ENCODE measurements around the gene SLC2A1. TPM values are rescaled to one million over a fixed set of nuclear protein-coding genes. Genes with fewer than 3 reads are reported as not detected.

The SLC2A1 gene
- total RNA-seq, 1 experiment from 2014 or later = 245 TPM

DNA sequence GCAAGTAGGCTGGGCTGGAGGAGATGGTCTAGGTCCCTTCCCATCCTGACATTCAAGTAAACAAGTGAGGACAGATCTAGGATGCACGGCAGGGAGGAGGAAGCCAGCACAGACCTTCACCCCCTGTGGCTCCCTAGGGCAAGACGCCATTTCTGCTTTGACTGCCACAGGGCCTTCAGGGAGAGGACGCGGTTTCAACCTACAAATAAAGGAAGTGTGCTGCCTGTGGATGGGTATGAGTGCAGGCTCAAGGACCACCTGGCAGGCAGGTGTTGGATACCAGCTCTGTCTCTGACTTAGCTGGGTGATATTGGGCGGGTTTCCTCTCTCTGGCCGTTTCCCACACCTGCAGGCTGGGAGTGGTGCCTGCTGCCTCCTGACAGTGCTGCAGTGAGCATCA is 16.2 kb downstream of the SLC2A1 start:
- peaks cover 46% of the 10 kb centered on the region for H3K36me3 ChIP-seq (ENCODE audit: low read depth, low read length)
- H4K20me1 ChIP-seq (ENCODE audit: low read length) = no peaks in the 10 kb centered on the region
- H3K4me3 ChIP-seq (ENCODE audit: low read length) = peak overlapping the region; percentile 13; the same call in 1 of the 2 replicates
- H3K4me2 ChIP-seq (ENCODE audit: low read length) = peak overlapping the region; percentile 63
- no peaks in the 10 kb centered on the region for H3K27me3 ChIP-seq (ENCODE audit: low read length)
- peak overlapping the region; percentile 99 for H3K27ac ChIP-seq (ENCODE audit: low read length)
- ATAC-seq (no peak), DNase-seq (no peak)
- H3K9me3 ChIP-seq (ENCODE audit: low read length) = no peaks in the 10 kb centered on the region
- H2AFZ ChIP-seq (ENCODE audit: low read length) = no peak overlapping the region
- peak overlapping the region; percentile 83 for H3K9ac ChIP-seq (ENCODE audit: low read length)
- peaks cover 16% of the 10 kb centered on the region for H3F3A ChIP-seq (ENCODE audit: low read length, unreplicated experiment)
- BruUV-seq (replicated peaks) = no TSS peak
- TF ChIP-seq, protein P1, sequence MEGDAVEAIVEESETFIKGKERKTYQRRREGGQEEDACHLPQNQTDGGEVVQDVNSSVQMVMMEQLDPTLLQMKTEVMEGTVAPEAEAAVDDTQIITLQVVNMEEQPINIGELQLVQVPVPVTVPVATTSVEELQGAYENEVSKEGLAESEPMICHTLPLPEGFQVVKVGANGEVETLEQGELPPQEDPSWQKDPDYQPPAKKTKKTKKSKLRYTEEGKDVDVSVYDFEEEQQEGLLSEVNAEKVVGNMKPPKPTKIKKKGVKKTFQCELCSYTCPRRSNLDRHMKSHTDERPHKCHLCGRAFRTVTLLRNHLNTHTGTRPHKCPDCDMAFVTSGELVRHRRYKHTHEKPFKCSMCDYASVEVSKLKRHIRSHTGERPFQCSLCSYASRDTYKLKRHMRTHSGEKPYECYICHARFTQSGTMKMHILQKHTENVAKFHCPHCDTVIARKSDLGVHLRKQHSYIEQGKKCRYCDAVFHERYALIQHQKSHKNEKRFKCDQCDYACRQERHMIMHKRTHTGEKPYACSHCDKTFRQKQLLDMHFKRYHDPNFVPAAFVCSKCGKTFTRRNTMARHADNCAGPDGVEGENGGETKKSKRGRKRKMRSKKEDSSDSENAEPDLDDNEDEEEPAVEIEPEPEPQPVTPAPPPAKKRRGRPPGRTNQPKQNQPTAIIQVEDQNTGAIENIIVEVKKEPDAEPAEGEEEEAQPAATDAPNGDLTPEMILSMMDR (conservative IDR thresholded peaks at IDR 0.05; ENCODE audit: low read depth, low read length) = no peak
- TF ChIP-seq EZH2 (IDR thresholded peaks at IDR 0.05; ENCODE audit: low read length, unreplicated experiment) = no peak
- TF ChIP-seq EZH2phosphoT487 (IDR thresholded peaks at IDR 0.05; ENCODE audit: borderline replicate concordance, low read length) = no peak
- no peaks in the 10 kb centered on the region for H3K9me2 ChIP-seq (replicated peaks; ENCODE audit: low read length)
- peaks cover 65% of the 10 kb centered on the region for H3K79me2 ChIP-seq (ENCODE audit: low read length)
- ChIA-PET CTCF (no interaction called here), POLR2A (ENCODE audit: unreplicated experiment) (no interaction called here)
- peaks cover 99% of the 10 kb centered on the region for H3K4me1 ChIP-seq (ENCODE audit: insufficient read depth, low read length)
- intact Hi-C loops (cut with micrococcal nuclease) = no loop called here

DNA sequence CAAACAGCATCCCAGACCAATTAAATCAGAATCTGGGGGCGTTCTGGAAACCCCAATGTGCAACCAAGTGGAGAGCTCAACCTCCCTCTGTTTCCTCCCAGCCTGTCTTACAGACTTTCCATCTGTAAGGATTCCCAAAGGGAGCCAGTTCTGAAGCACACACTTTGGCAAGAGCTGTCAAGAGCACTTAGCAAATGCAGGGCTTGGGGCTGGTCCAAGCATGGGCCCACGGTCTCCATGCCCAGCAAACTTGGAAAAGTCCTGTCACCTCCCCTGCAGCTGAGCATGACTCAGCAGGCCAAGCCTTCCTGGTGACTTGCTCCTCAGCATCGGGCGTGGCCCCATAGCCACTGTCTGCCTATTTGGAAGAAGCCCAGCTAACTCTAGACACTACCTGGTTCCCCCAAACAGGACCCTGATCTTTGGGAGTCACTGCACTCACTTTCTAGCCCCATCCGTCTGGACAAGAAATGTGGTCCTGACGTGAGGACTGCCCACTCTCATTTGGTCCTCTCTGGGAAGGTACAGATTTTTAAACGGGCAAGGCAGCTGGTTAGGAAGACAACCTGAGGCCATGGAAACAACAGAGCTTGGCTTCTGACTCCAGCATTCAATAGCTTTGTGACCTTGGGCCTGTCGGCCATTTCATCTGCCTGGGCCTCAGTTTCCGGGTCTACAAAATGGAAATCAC is 16.9 kb downstream of the SLC2A1 start:
- no peak for TF ChIP-seq EZH2phosphoT487 (IDR thresholded peaks at IDR 0.05; ENCODE audit: borderline replicate concordance, low read length)
- TF ChIP-seq, protein P1 (conservative IDR thresholded peaks at IDR 0.05; ENCODE audit: low read depth, low read length) = no peak
- TF ChIP-seq EZH2 (IDR thresholded peaks at IDR 0.05; ENCODE audit: low read length, unreplicated experiment) = no peak
- CTCF ChIA-PET = interaction anchor here (0.6 to 1.3 kb wide), 3 partner anchors 19 to 132 kb away, joined by 4 to 13 read pairs (median 5); no protein-coding TSS in a partner anchor

More for the DNA sequence above, 16.9 kb downstream of the SLC2A1 start:
- H3K4me2 ChIP-seq (ENCODE audit: low read length) = peak overlapping the region; percentile 66
- ATAC-seq (peak; percentile 36), DNase-seq (peak; percentile 97)
- H3K9me2 ChIP-seq (replicated peaks; ENCODE audit: low read length) = no peaks in the 10 kb centered on the region
- BruUV-seq (replicated peaks) = no TSS peak
- no peaks in the 10 kb centered on the region for H3K9me3 ChIP-seq (ENCODE audit: low read length)
- H4K20me1 ChIP-seq (ENCODE audit: low read length) = no peaks in the 10 kb centered on the region
- peak overlapping the region; percentile 83 for H3K9ac ChIP-seq (ENCODE audit: low read length)
- peaks cover 19% of the 10 kb centered on the region for H3F3A ChIP-seq (ENCODE audit: low read length, unreplicated experiment)
- H2AFZ ChIP-seq (ENCODE audit: low read length) = no peak overlapping the region
- H3K79me2 ChIP-seq (ENCODE audit: low read length) = peaks cover 58% of the 10 kb centered on the region
- peaks cover 45% of the 10 kb centered on the region for H3K36me3 ChIP-seq (ENCODE audit: low read depth, low read length)
- POLR2A ChIA-PET (ENCODE audit: unreplicated experiment) = interaction anchor here (0.6 kb wide), 1 partner anchor 93 kb away, joined by 3 read pairs; no protein-coding TSS in a partner anchor
- peak overlapping the region; percentile 13; the same call in 1 of the 2 replicates for H3K4me3 ChIP-seq (ENCODE audit: low read length)
- H3K27ac ChIP-seq (ENCODE audit: low read length) = peak overlapping the region; percentile 99
- intact Hi-C loops (cut with micrococcal nuclease) = loop anchor here (1.0 kb wide), 1 partner anchor 17 kb away; the partner anchor contains the start of gene SLC2A1
- H3K4me1 ChIP-seq (ENCODE audit: insufficient read depth, low read length) = peaks cover 100% of the 10 kb centered on the region
- H3K27me3 ChIP-seq (ENCODE audit: low read length) = no peaks in the 10 kb centered on the region
